OCI-LY7 (cell line): Measurements from ENCODE around the gene FRMPD4. TPM values are rescaled to one million over a fixed set of nuclear protein-coding genes. Genes with fewer than 3 reads are reported as not detected.

Experiments used
- BruUV-seq: library from RNA; stranded (reverse); fragments of 400-500 nt; replicated peaks from 2 replicates; lab custom pipeline; 2021; lab: Mats Ljungman, UMichigan
- CTCF ChIA-PET: fragments of 300-600 bp; sonication (Branson Sonifier 250); formaldehyde crosslinking; loops from one replicate; lab custom pipeline; 2022; ENCODE audit warnings: antibody characterized with exemption; ENCODE audit not compliant: unreplicated experiment; lab: Charles Lee
- POLR2A ChIA-PET: fragments of 300-600 bp; sonication (Branson Sonifier 250); formaldehyde crosslinking; loops from one replicate; lab custom pipeline; 2022; ENCODE audit warnings: antibody characterized with exemption; lab: Charles Lee
- DNase-seq: peaks from one replicate; pipeline ENCODE4 v3.0.0-alpha.2; 2015; ENCODE audit warnings: low spot score
- H2AFZ ChIP-seq: fragments of 200-600 bp; sonication (generic), shearing (Covaris generic); 2 replicates; pipeline ENCODE4 v1.6.1; 2014; ENCODE audit warnings: mild to moderate bottlenecking, antibody characterized with exemption, low read length, moderate library complexity
- H3K27ac ChIP-seq: fragments of 200-600 bp; sonication (generic); 2 replicates; pipeline ENCODE4 v1.5.1; 2014; ENCODE audit warnings: mixed run types, low read depth, mild to moderate bottlenecking, moderate library complexity, low read length, inconsistent platforms; ENCODE audit not compliant: poor library complexity, severe bottlenecking
- H3K36me3 ChIP-seq: fragments of 200-600 bp; sonication (generic); 2 replicates; pipeline ENCODE4 v1.6.1; 2014; ENCODE audit warnings: mild to moderate bottlenecking, antibody characterized with exemption, low read length, moderate library complexity, mixed read lengths; ENCODE audit not compliant: insufficient read depth
- H3K4me1 ChIP-seq: fragments of 200-600 bp; sonication (generic); 2 replicates; pipeline ENCODE4 v1.5.1; 2014; ENCODE audit warnings: mild to moderate bottlenecking, low read length; ENCODE audit not compliant: insufficient read depth, poor library complexity, severe bottlenecking
- H3K4me2 ChIP-seq: fragments of 200-600 bp; sonication (generic); 2 replicates; pipeline ENCODE4 v1.6.1; 2014; ENCODE audit warnings: mild to moderate bottlenecking, low read length
- H3K4me3 ChIP-seq: fragments of 200-600 bp; sonication (generic); 2 replicates; pipeline ENCODE4 v1.5.1; 2014; ENCODE audit warnings: mild to moderate bottlenecking, low read depth, low read length; ENCODE audit not compliant: poor library complexity, severe bottlenecking
- H3K79me2 ChIP-seq: fragments of 200-600 bp; sonication (generic); 2 replicates; pipeline ENCODE4 v1.6.1; 2016; ENCODE audit warnings: low read depth, mild to moderate bottlenecking, low read length, moderate library complexity, mixed read lengths; ENCODE audit not compliant: insufficient read depth
- H3K9me2 ChIP-seq: fragments of 200-600 bp; sonication (generic); 2 replicates; pipeline ENCODE4 v1.6.1; 2016; ENCODE audit warnings: mild to moderate bottlenecking, low read length, mixed read lengths; ENCODE audit not compliant: insufficient read depth
- H3K9me3 ChIP-seq: fragments of 200-600 bp; sonication (generic); 2 replicates; pipeline ENCODE4 v1.6.1; 2014; ENCODE audit warnings: mild to moderate bottlenecking, mixed run types, low read length, mixed read lengths
- H4K20me1 ChIP-seq: fragments of 200-600 bp; sonication (generic); 2 replicates; pipeline ENCODE4 v1.6.1; 2014; ENCODE audit warnings: mild to moderate bottlenecking, antibody characterized with exemption, low read length, moderate library complexity, mixed read lengths; ENCODE audit not compliant: insufficient read depth
- CTCF ChIP-seq: fragments of 200-600 bp; sonication (generic); conservative IDR thresholded peaks from 2 replicates; pipeline ENCODE4 v1.5.1; 2014; ENCODE audit warnings: mild to moderate bottlenecking, antibody characterized with exemption, low read length, moderate library complexity, mixed read lengths
- EZH2phosphoT487 ChIP-seq: fragments of 200-600 bp; sonication (generic); IDR thresholded peaks from 2 replicates; pipeline ENCODE4 v1.6.1; 2018; ENCODE audit warnings: low read depth, borderline replicate concordance, mild to moderate bottlenecking, mixed run types, antibody characterized with exemption, low read length, moderate library complexity, mixed read lengths
- intact Hi-C: fragments of 100-400 bp; cut with micrococcal nuclease; formaldehyde crosslinking; loops from one replicate; pipeline ENCODE4 v1.10.0; 2022; ENCODE audit not compliant: unreplicated experiment
- total RNA-seq, 2 experiments: library from RNA; depleted of rRNA in 1 of 2; stranded (reverse); fragments of >200 nt in 1 of 2; shearing (Covaris generic) in 1 of 2; gene quantifications; 2 replicates each; pipeline ENCODE4 v1.2.3, GENCODE V29; 2014 to 2022

Gene FRMPD4
- total RNA-seq, 2 experiments from 2014 or later, result not detected

- H3K36me3 ChIP-seq, result no peaks in the 10 kb centered on the region
- no peaks in the 10 kb centered on the region for H3K9me3 ChIP-seq
- no peak overlapping the region for H3K4me2 ChIP-seq
- DNase-seq, result no peak
- no peaks in the 10 kb centered on the region for H3K9me2 ChIP-seq
- BruUV-seq, result no TSS peak
- H3K4me3 ChIP-seq, result no peak overlapping the region
- no peak overlapping the region for H3K27ac ChIP-seq
- no peaks in the 10 kb centered on the region for H4K20me1 ChIP-seq
- H2AFZ ChIP-seq, result no peak overlapping the region
- H3K4me1 ChIP-seq, result no peaks in the 10 kb centered on the region
- H3K79me2 ChIP-seq, result no peaks in the 10 kb centered on the region
- TF ChIP-seq CTCF (no peak), EZH2phosphoT487 (no peak)
- ChIA-PET POLR2A (no interaction called here), CTCF (no interaction called here)
- intact Hi-C loops, result no loop called here
These were observed 11.6 kb downstream of the FRMPD4 start for GRCh38 chrX:12149670-12150407.

GRCh38 chrX:12153317-12153716, 15.0 kb downstream of the FRMPD4 start:
- Histone ChIP-seq H3K4me1 (no peaks in the 10 kb centered on the region), H3K4me2 (no peak overlapping the region), H3K9me3 (no peaks in the 10 kb centered on the region), H2AFZ (no peak overlapping the region), H3K79me2 (no peaks in the 10 kb centered on the region), H3K36me3 (no peaks in the 10 kb centered on the region), H3K4me3 (no peak overlapping the region), H4K20me1 (no peaks in the 10 kb centered on the region), H3K27ac (no peak overlapping the region), H3K9me2 (no peaks in the 10 kb centered on the region)
- POLR2A ChIA-PET, result interaction anchor here (0.7 kb wide), 1 partner anchor 396 kb away, joined by 7 read pairs; no protein-coding TSS in a partner anchor
- CTCF ChIA-PET, result no interaction called here
- no peak for DNase-seq
- TF ChIP-seq EZH2phosphoT487, result no peak
- no peak for TF ChIP-seq CTCF
- BruUV-seq, result no TSS peak
- intact Hi-C loops, result no loop called here

GRCh38 chrX:12153741-12154140, 15.5 kb downstream of the FRMPD4 start:
- Histone ChIP-seq H3K79me2 (no peaks in the 10 kb centered on the region), H2AFZ (no peak overlapping the region), H3K4me2 (no peak overlapping the region), H3K27ac (no peak overlapping the region), H3K36me3 (no peaks in the 10 kb centered on the region), H3K9me3 (no peaks in the 10 kb centered on the region), H3K9me2 (no peaks in the 10 kb centered on the region), H4K20me1 (no peaks in the 10 kb centered on the region), H3K4me1 (no peaks in the 10 kb centered on the region), H3K4me3 (no peak overlapping the region)
- TF ChIP-seq EZH2phosphoT487, result no peak
- no peak for TF ChIP-seq CTCF
- POLR2A ChIA-PET, result no interaction called here
- no peak for DNase-seq
- CTCF ChIA-PET, result no interaction called here
- no TSS peak for BruUV-seq
- intact Hi-C loops, result no loop called here
